ENCODE measurements around the gene MOCOS. TPM values are rescaled to one million over a fixed set of nuclear protein-coding genes. Genes with fewer than 3 reads are reported as not detected.

MOCOS gene
- total RNA-seq, 2 donors from 2014 or later: 2.0 to 2.8 TPM

- ATAC-seq (ENCODE audit: insufficient number of reproducible peaks, low FRiP score, low read depth) (no peak), DNase-seq (ENCODE audit: low spot score) (no peak)
- Histone ChIP-seq H3K9me3 (no peaks in the 10 kb centered on the region), H3K27me3 (replicated peaks; ENCODE audit: insufficient read depth) (no peaks in the 10 kb centered on the region), H3K36me3 (no peaks in the 10 kb centered on the region), H3K27ac (no peak overlapping the region), H3K4me1 (ENCODE audit: control insufficient read depth in 1 of 2, low read depth in 2 of 2) (peaks cover 7 to 29% of the 10 kb centered on the region in 2 donors), H3K4me3 (no peak overlapping the region)
- TF ChIP-seq CTCF (IDR thresholded peaks at IDR 0.05): no peak
Measured at GRCh38 chr18:36185157-36185556, 2.1 kb upstream of the MOCOS start.

GRCh38 chr18:36185901-36186460 is 1.3 kb upstream of the MOCOS start:
- H3K27me3 ChIP-seq (replicated peaks; ENCODE audit: insufficient read depth): no peaks in the 10 kb centered on the region

GRCh38 chr18:36186461-36187192 is 670 bp upstream of the MOCOS start:
- no peak for TF ChIP-seq CTCF (IDR thresholded peaks at IDR 0.05)
- peak overlapping the region in 1 of 2 donors; percentile 36 for H3K27ac ChIP-seq

More at GRCh38 chr18:36185901-36186460, 1.3 kb upstream of the MOCOS start:
- Histone ChIP-seq H3K4me1 (ENCODE audit: control insufficient read depth in 1 of 2, low read depth in 2 of 2) (peaks cover 4 to 21% of the 10 kb centered on the region in 2 donors), H3K4me3 (peak overlapping the region; percentile 84), H3K27ac (no peak overlapping the region), H3K36me3 (no peaks in the 10 kb centered on the region), H3K9me3 (no peaks in the 10 kb centered on the region)
- TF ChIP-seq CTCF (IDR thresholded peaks at IDR 0.05): no peak
- ATAC-seq (ENCODE audit: insufficient number of reproducible peaks, low FRiP score, low read depth): no peak
- no peak for DNase-seq (ENCODE audit: low spot score)

GRCh38 chr18:36187826-36188721 is 777 bp downstream of the MOCOS start:
- no peak for TF ChIP-seq CTCF (IDR thresholded peaks at IDR 0.05)
- H3K4me1 ChIP-seq (ENCODE audit: control insufficient read depth in 1 of 2, low read depth in 2 of 2): peaks cover 4 to 20% of the 10 kb centered on the region in 2 donors
- H3K27me3 ChIP-seq (replicated peaks; ENCODE audit: insufficient read depth): no peaks in the 10 kb centered on the region
- no peaks in the 10 kb centered on the region for H3K36me3 ChIP-seq
- H3K27ac ChIP-seq: peak overlapping the region; percentile 1 to 36
- H3K4me3 ChIP-seq: peak overlapping the region; percentile 84
- H3K9me3 ChIP-seq: no peaks in the 10 kb centered on the region
- ATAC-seq (ENCODE audit: insufficient number of reproducible peaks, low FRiP score, low read depth): peak; percentile 49
- no peak for DNase-seq (ENCODE audit: low spot score)

More at GRCh38 chr18:36186461-36187192, 670 bp upstream of the MOCOS start:
- H3K4me3 ChIP-seq: peak overlapping the region; percentile 84
- no peaks in the 10 kb centered on the region for H3K36me3 ChIP-seq
- DNase-seq (ENCODE audit: low spot score) (no peak), ATAC-seq (ENCODE audit: insufficient number of reproducible peaks, low FRiP score, low read depth) (no peak)
- no peaks in the 10 kb centered on the region for H3K27me3 ChIP-seq (replicated peaks; ENCODE audit: insufficient read depth)
- H3K9me3 ChIP-seq: no peaks in the 10 kb centered on the region
- H3K4me1 ChIP-seq (ENCODE audit: control insufficient read depth in 1 of 2, low read depth in 2 of 2): peaks cover 4 to 20% of the 10 kb centered on the region in 2 donors

- Histone ChIP-seq H3K4me1 (ENCODE audit: control insufficient read depth in 1 of 2, low read depth in 2 of 2) (peaks cover 4 to 20% of the 10 kb centered on the region in 2 donors), H3K36me3 (no peaks in the 10 kb centered on the region), H3K9me3 (no peaks in the 10 kb centered on the region), H3K4me3 (no peak overlapping the region), H3K27me3 (replicated peaks; ENCODE audit: insufficient read depth) (no peaks in the 10 kb centered on the region), H3K27ac (no peak overlapping the region)
- no peak for DNase-seq (ENCODE audit: low spot score)
- ATAC-seq (ENCODE audit: insufficient number of reproducible peaks, low FRiP score, low read depth): no peak
- no peak for TF ChIP-seq CTCF (IDR thresholded peaks at IDR 0.05)
Measured at GRCh38 chr18:36188916-36189315, 1.6 kb downstream of the MOCOS start.

All from thoracic aorta (tissue), 2 donors.